ENCODE measurements around the gene PTPN9.

DNA sequence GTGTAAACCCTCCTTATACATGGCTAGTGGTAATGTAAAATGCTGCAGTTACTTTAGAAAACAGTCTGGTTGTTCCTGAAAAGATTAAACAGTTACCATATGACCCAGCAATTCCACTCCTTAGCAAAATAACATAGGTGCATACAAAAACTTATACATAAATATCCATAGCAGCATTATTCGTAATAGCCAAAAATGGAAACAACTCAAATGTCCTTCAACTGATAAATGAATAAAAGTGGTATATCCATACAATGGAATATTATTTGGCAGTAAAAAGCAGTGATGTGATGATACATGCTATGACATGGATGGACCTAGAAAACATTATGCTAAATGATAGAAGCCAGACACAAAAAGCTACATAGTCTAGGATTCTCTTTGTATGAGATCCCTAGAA is 96.0 kb downstream of the PTPN9 start:
- TF ChIP-seq CTCF (IDR thresholded peaks at IDR 0.05) = no peak
- no peak for TF ChIP-seq POLR2A (IDR thresholded peaks at IDR 0.05)
